Suprapubic skin (tissue), 4 donors: ENCODE data around the gene TMUB2.

Source experiments
- EP300 ChIP-seq: sonication (generic); formaldehyde crosslinking; IDR thresholded peaks from one replicate; pipeline ENCODE4 v1.6.1; 2017; ENCODE audit warnings: antibody characterized with exemption
- POLR2A ChIP-seq, 2 donors: fragments of 450-650 bp; IDR thresholded peaks; one replicate each; pipeline ENCODE4 v1.6.1; 2017; ENCODE audit warnings: antibody characterized with exemption in 2 of 2, mild to moderate bottlenecking in 2 of 2, moderate library complexity in 2 of 2
- POLR2AphosphoS5 ChIP-seq, 3 donors: sonication (generic); formaldehyde crosslinking; IDR thresholded peaks; one replicate each; pipeline ENCODE4 v1.6.1; 2017; ENCODE audit warnings: antibody characterized with exemption in 3 of 3
- TF ChIP-seq, protein P1 (sequence below), 2 donors: fragments of 200-600 bp in 1 of 2; fragments of 450-650 bp in 1 of 2; sonication (generic) in 1 of 2; IDR thresholded peaks; one replicate each; pipeline ENCODE4 v1.5.1; 2016 to 2019; ENCODE audit warnings: antibody characterized with exemption in 2 of 2, mild to moderate bottlenecking in 1 of 2, moderate library complexity in 1 of 2

GRCh38 chr17:44186307-44187130, at the start of gene TMUB2:
- TF ChIP-seq POLR2A (IDR thresholded peaks at IDR 0.05) (no peak), POLR2AphosphoS5 (IDR thresholded peaks at IDR 0.05) (peak in 1 of 3 donors; percentile 73), EP300 (peak; percentile 34)
- TF ChIP-seq, protein P1, sequence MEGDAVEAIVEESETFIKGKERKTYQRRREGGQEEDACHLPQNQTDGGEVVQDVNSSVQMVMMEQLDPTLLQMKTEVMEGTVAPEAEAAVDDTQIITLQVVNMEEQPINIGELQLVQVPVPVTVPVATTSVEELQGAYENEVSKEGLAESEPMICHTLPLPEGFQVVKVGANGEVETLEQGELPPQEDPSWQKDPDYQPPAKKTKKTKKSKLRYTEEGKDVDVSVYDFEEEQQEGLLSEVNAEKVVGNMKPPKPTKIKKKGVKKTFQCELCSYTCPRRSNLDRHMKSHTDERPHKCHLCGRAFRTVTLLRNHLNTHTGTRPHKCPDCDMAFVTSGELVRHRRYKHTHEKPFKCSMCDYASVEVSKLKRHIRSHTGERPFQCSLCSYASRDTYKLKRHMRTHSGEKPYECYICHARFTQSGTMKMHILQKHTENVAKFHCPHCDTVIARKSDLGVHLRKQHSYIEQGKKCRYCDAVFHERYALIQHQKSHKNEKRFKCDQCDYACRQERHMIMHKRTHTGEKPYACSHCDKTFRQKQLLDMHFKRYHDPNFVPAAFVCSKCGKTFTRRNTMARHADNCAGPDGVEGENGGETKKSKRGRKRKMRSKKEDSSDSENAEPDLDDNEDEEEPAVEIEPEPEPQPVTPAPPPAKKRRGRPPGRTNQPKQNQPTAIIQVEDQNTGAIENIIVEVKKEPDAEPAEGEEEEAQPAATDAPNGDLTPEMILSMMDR (IDR thresholded peaks at IDR 0.05): no peak
